Ishikawa (cell line): ENCODE results near the gene URI1.

Source experiments
- CEBPB ChIP-seq: IDR thresholded peaks from 2 replicates; pipeline ENCODE4 v1.6.1; 2012
- CREB1 ChIP-seq: IDR thresholded peaks from 2 replicates; pipeline ENCODE4 v1.6.1; 2012; ENCODE audit warnings: low read depth
- EGR1 ChIP-seq: IDR thresholded peaks from 2 replicates; pipeline ENCODE4 v1.6.1; 2012
- EP300 ChIP-seq: IDR thresholded peaks from 2 replicates; pipeline ENCODE4 v1.6.1; 2012; ENCODE audit warnings: borderline replicate concordance
- FOXM1 ChIP-seq: IDR thresholded peaks from 2 replicates; pipeline ENCODE4 v1.6.1; 2012; ENCODE audit warnings: low read depth, borderline replicate concordance
- NFIC ChIP-seq: IDR thresholded peaks from 2 replicates; pipeline ENCODE4 v1.6.1; 2012
- RAD21 ChIP-seq: IDR thresholded peaks from 2 replicates; pipeline ENCODE4 v1.6.1; 2012; ENCODE audit warnings: low read depth
- TAF1 ChIP-seq: IDR thresholded peaks from 2 replicates; pipeline ENCODE4 v1.6.1; 2012; ENCODE audit warnings: low read depth, mild to moderate bottlenecking
- TCF12 ChIP-seq: IDR thresholded peaks from 2 replicates; pipeline ENCODE4 v1.6.1; 2012; ENCODE audit warnings: low read depth
- TEAD4 ChIP-seq: IDR thresholded peaks from 2 replicates; pipeline ENCODE4 v1.6.1; 2012
- YY1 ChIP-seq: IDR thresholded peaks from 2 replicates; pipeline ENCODE4 v1.6.1; 2012; ENCODE audit warnings: low read depth
- ZBTB7A ChIP-seq: IDR thresholded peaks from 2 replicates; pipeline ENCODE4 v1.6.1; 2012; ENCODE audit warnings: low read depth
- TF ChIP-seq, protein P1 (sequence below): IDR thresholded peaks from 2 replicates; pipeline ENCODE4 v1.6.1; 2012; ENCODE audit warnings: low read depth, mild to moderate bottlenecking
- TF ChIP-seq, protein P2 (sequence below): IDR thresholded peaks from 2 replicates; pipeline ENCODE4 v1.6.1; 2012
- TF ChIP-seq, protein P3 (sequence below): IDR thresholded peaks from 2 replicates; pipeline ENCODE4 v1.6.1; 2012

The URI1 gene

DNA sequence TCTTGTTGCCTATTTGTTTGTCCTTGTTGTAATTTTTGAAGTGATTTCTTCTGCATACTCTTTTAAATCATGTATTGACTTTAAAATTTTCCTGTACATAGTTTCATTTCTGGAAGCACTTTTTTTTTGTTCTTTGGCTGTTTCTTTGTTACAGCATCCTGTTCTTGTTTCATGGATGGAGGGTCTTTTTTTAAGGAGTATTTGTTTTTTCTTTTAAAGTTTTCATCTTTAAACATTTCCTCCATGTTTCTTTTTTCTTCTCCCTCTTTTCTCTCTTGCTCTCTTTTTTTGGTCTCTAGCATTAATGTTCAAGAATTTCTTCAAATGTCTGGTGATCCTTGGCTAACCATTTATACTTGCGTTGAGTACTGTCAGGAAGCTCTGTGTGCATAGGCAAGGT is 58.8 kb downstream of the URI1 start:
- no peak for TF ChIP-seq FOXM1
- TF ChIP-seq NFIC = no peak
- no peak for TF ChIP-seq EP300
- TF ChIP-seq, protein P1, sequence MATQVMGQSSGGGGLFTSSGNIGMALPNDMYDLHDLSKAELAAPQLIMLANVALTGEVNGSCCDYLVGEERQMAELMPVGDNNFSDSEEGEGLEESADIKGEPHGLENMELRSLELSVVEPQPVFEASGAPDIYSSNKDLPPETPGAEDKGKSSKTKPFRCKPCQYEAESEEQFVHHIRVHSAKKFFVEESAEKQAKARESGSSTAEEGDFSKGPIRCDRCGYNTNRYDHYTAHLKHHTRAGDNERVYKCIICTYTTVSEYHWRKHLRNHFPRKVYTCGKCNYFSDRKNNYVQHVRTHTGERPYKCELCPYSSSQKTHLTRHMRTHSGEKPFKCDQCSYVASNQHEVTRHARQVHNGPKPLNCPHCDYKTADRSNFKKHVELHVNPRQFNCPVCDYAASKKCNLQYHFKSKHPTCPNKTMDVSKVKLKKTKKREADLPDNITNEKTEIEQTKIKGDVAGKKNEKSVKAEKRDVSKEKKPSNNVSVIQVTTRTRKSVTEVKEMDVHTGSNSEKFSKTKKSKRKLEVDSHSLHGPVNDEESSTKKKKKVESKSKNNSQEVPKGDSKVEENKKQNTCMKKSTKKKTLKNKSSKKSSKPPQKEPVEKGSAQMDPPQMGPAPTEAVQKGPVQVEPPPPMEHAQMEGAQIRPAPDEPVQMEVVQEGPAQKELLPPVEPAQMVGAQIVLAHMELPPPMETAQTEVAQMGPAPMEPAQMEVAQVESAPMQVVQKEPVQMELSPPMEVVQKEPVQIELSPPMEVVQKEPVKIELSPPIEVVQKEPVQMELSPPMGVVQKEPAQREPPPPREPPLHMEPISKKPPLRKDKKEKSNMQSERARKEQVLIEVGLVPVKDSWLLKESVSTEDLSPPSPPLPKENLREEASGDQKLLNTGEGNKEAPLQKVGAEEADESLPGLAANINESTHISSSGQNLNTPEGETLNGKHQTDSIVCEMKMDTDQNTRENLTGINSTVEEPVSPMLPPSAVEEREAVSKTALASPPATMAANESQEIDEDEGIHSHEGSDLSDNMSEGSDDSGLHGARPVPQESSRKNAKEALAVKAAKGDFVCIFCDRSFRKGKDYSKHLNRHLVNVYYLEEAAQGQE = no peak
- TF ChIP-seq, protein P2, sequence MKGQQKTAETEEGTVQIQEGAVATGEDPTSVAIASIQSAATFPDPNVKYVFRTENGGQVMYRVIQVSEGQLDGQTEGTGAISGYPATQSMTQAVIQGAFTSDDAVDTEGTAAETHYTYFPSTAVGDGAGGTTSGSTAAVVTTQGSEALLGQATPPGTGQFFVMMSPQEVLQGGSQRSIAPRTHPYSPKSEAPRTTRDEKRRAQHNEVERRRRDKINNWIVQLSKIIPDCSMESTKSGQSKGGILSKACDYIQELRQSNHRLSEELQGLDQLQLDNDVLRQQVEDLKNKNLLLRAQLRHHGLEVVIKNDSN = no peak
- TF ChIP-seq CEBPB = no peak
- TF ChIP-seq ZBTB7A = no peak
- no peak for TF ChIP-seq TCF12
- TF ChIP-seq TAF1 = no peak
- TF ChIP-seq YY1 = no peak
- TF ChIP-seq CREB1 = no peak
- TF ChIP-seq TEAD4 = no peak
- TF ChIP-seq EGR1 = no peak
- TF ChIP-seq, protein P3, sequence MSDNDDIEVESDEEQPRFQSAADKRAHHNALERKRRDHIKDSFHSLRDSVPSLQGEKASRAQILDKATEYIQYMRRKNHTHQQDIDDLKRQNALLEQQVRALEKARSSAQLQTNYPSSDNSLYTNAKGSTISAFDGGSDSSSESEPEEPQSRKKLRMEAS = no peak
- TF ChIP-seq RAD21 = no peak

DNA sequence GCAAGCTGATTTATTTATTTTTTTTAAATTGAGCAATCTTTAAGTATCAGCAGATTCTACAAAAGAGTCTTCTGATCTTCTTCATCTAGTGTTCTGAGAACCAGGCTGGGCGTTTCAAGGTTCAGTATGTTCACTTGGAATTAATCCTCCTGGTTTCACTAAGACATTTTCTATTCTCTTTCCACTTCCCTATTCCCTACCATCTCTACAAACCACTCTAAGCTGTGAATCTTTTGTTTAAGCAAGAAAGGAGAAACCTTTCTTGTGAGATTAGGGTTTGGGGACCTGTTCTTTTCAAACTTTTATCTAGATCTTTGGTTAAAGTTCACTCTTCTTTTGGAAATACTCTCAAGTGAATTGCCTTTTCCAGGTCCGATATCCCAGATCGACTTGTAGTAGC is 59.3 kb downstream of the URI1 start:
- TF ChIP-seq, protein P1 = no peak
- TF ChIP-seq YY1 (no peak), TAF1 (no peak), TEAD4 (no peak), RAD21 (no peak), CREB1 (no peak), CEBPB (no peak), NFIC (no peak), FOXM1 (no peak), EP300 (no peak), TCF12 (no peak), ZBTB7A (no peak), EGR1 (no peak)
- TF ChIP-seq, protein P3 = no peak
- TF ChIP-seq, protein P2 = no peak

DNA sequence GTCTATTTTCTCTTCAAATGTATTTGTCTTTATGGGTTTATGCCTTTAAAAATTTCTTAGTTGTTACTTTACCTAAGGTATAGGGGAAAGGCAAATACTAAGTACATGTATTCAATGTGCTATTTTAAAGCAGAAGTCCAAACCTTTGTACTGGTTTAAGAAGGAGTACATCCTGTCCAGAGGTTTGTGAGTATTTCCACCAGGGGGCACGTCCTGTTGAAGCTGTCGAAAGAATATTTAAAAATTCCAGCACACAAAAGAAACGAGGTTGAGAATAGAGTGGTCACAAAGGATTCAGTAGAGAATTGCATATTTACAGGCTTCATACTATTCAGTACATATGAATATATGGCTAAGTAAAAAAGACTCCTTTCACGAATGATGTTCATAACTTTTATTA is 59.8 kb downstream of the URI1 start:
- TF ChIP-seq CEBPB = no peak
- TF ChIP-seq TEAD4 = no peak

DNA sequence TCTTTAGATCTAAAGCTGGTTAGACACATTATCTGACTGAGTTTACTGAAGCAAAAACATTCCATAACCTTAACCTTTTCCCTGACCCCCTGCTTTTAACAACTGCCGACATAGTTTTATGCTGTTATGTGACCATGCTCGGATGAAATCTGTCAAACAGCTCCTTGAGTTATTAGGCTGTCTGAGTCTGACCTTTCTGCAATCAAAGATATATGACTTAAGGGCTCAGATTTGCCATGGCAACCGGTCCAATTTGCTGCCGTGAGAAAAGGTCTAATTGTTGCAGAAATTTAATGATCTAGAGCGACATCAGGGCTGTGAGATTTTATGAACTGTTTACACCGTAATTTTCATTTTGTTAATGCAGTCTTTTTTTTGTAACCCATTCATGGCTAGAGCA is 61.8 kb downstream of the URI1 start:
- TF ChIP-seq, protein P2 = no peak
- TF ChIP-seq, protein P3 = no peak
- no peak for TF ChIP-seq TEAD4
- TF ChIP-seq CEBPB = no peak
- TF ChIP-seq EGR1 = no peak
- no peak for TF ChIP-seq CREB1
- no peak for TF ChIP-seq TAF1
- no peak for TF ChIP-seq FOXM1
- no peak for TF ChIP-seq TCF12
- TF ChIP-seq, protein P1 = no peak
- TF ChIP-seq ZBTB7A = no peak
- TF ChIP-seq NFIC = no peak
- no peak for TF ChIP-seq RAD21
- no peak for TF ChIP-seq YY1
- no peak for TF ChIP-seq EP300
